SK-N-SH treated with all-trans-retinoic acid at 6 μM for 48 hours (cell line): ENCODE measurements around the gene RAD51B.

Experiments
- ATAC-seq: fragments of 200-7000 bp; cut with Tn5 transposase; 3 replicates; pipeline ENCODE4 v1.9.1; 2020; ENCODE audit warnings: mild to moderate bottlenecking, moderate library complexity
- ARNTL ChIP-seq: fragments of 450-650 bp; formaldehyde crosslinking; IDR thresholded peaks from 2 replicates; pipeline ENCODE4 v1.5.0; 2020; ENCODE audit warnings: low read depth, mild to moderate bottlenecking, moderate library complexity, borderline replicate concordance
- BACH2 ChIP-seq: fragments of 250-450 bp; sonication (Bioruptor Pico); IDR thresholded peaks from 2 replicates; pipeline ENCODE4 v1.9.0; 2021; ENCODE audit warnings: mild to moderate bottlenecking, borderline replicate concordance
- CSDC2 ChIP-seq: fragments of 250-450 bp; sonication (Bioruptor Pico); IDR thresholded peaks from 2 replicates; pipeline ENCODE4 v1.5.0; 2020; ENCODE audit warnings: mild to moderate bottlenecking, moderate library complexity
- CSRNP3 ChIP-seq: fragments of 250-450 bp; sonication (Bioruptor Pico); IDR thresholded peaks from 2 replicates; pipeline ENCODE4 v1.5.1; 2021; ENCODE audit warnings: mild to moderate bottlenecking, moderate library complexity
- ESRRG ChIP-seq: fragments of 250-450 bp; sonication (Bioruptor Pico); IDR thresholded peaks from 2 replicates; pipeline ENCODE4 v1.6.1; 2021; ENCODE audit warnings: mild to moderate bottlenecking
- GLIS3 ChIP-seq: fragments of 250-450 bp; sonication (Bioruptor Pico); IDR thresholded peaks from 2 replicates; pipeline ENCODE4 v1.5.0; 2020; ENCODE audit warnings: mild to moderate bottlenecking, moderate library complexity
- ISL1 ChIP-seq: fragments of 250-450 bp; sonication (Bioruptor Pico); IDR thresholded peaks from 2 replicates; pipeline ENCODE4 v2.1.2; 2022; ENCODE audit warnings: mild to moderate bottlenecking, moderate library complexity
- OSR1 ChIP-seq: fragments of 250-450 bp; sonication (Bioruptor Pico); IDR thresholded peaks from 2 replicates; pipeline ENCODE4 v1.8.0; 2022; ENCODE audit warnings: moderate library complexity, mild to moderate bottlenecking, inconsistent platforms
- PPARA ChIP-seq: fragments of 250-450 bp; sonication (Bioruptor Pico); IDR thresholded peaks from 2 replicates; pipeline ENCODE4 v1.5.0; 2020; ENCODE audit warnings: mild to moderate bottlenecking, borderline replicate concordance
- RARB ChIP-seq: fragments of 250-450 bp; sonication (Bioruptor Pico); IDR thresholded peaks from 2 replicates; pipeline ENCODE4 v1.8.0; 2021; ENCODE audit warnings: mild to moderate bottlenecking, moderate library complexity
- SNAI2 ChIP-seq: fragments of 250-450 bp; sonication (Bioruptor Pico); IDR thresholded peaks from 2 replicates; pipeline ENCODE4 v1.5.0; 2020; ENCODE audit warnings: mild to moderate bottlenecking, moderate library complexity
- TOX ChIP-seq: fragments of 250-450 bp; sonication (Bioruptor Pico); IDR thresholded peaks from 2 replicates; pipeline ENCODE4 v1.8.0; 2021; ENCODE audit warnings: mild to moderate bottlenecking, moderate library complexity, borderline replicate concordance
- TSHZ2 ChIP-seq: fragments of 250-450 bp; sonication (Bioruptor Pico); IDR thresholded peaks from 2 replicates; pipeline ENCODE4 v1.5.0; 2020; ENCODE audit warnings: mild to moderate bottlenecking, moderate library complexity
- ZC3H10 ChIP-seq: fragments of 250-450 bp; sonication (Bioruptor Pico); IDR thresholded peaks from 2 replicates; pipeline ENCODE4 v1.5.1; 2021; ENCODE audit warnings: mild to moderate bottlenecking, moderate library complexity
- ZFP3 ChIP-seq: fragments of 250-450 bp; sonication (Bioruptor Pico); IDR thresholded peaks from 2 replicates; pipeline ENCODE4 v1.5.0; 2020; ENCODE audit warnings: mild to moderate bottlenecking, moderate library complexity
- ZFP30 ChIP-seq: fragments of 450-650 bp; formaldehyde crosslinking; IDR thresholded peaks from 2 replicates; pipeline ENCODE4 v1.5.0; 2022; ENCODE audit warnings: mild to moderate bottlenecking, moderate library complexity
- ZNF565 ChIP-seq: fragments of 450-650 bp; formaldehyde crosslinking; conservative IDR thresholded peaks from 2 replicates; pipeline ENCODE4 v1.5.0; 2020; ENCODE audit warnings: low read depth, mild to moderate bottlenecking, moderate library complexity
- ZNF70 ChIP-seq: fragments of 450-650 bp; formaldehyde crosslinking; IDR thresholded peaks from 2 replicates; pipeline ENCODE4 v1.5.0; 2020; ENCODE audit warnings: mild to moderate bottlenecking, moderate library complexity
- ZNF8 ChIP-seq: fragments of 450-650 bp; formaldehyde crosslinking; IDR thresholded peaks from 2 replicates; pipeline ENCODE4 v1.5.0; 2020; ENCODE audit warnings: mild to moderate bottlenecking, moderate library complexity
- TF ChIP-seq, protein P1 (sequence below): fragments of 250-450 bp; sonication (Bioruptor Pico); IDR thresholded peaks from 2 replicates; pipeline ENCODE4 v1.8.0; 2021; ENCODE audit warnings: low read depth, mild to moderate bottlenecking, moderate library complexity, borderline replicate concordance
- TF ChIP-seq, protein P2 (sequence below): fragments of 250-450 bp; sonication (Bioruptor Pico); IDR thresholded peaks from 2 replicates; pipeline ENCODE4 v1.5.1; 2020; ENCODE audit warnings: low read depth, mild to moderate bottlenecking, moderate library complexity

Gene RAD51B

GRCh38 chr14:68518761-68519670, 699.4 kb downstream of the RAD51B start (continued):
- TF ChIP-seq CSRNP3 (CRISPR knock-in tag) = no peak
- TF ChIP-seq ZC3H10 (CRISPR knock-in tag) = no peak

GRCh38 chr14:68519671-68520187, 700.1 kb downstream of the RAD51B start:
- no peak for ATAC-seq
- TF ChIP-seq ZC3H10 (CRISPR knock-in tag) = no peak
- no peak for TF ChIP-seq OSR1 (CRISPR knock-in tag)
- no peak for TF ChIP-seq BACH2 (CRISPR knock-in tag)
- TF ChIP-seq ISL1 (CRISPR knock-in tag) = no peak
- TF ChIP-seq GLIS3 (CRISPR knock-in tag) = no peak
- no peak for TF ChIP-seq SNAI2
- no peak for TF ChIP-seq TOX (CRISPR knock-in tag)
- no peak for TF ChIP-seq ZFP3 (CRISPR knock-in tag)
- TF ChIP-seq CSDC2 (CRISPR knock-in tag) = no peak
- TF ChIP-seq, protein P1, sequence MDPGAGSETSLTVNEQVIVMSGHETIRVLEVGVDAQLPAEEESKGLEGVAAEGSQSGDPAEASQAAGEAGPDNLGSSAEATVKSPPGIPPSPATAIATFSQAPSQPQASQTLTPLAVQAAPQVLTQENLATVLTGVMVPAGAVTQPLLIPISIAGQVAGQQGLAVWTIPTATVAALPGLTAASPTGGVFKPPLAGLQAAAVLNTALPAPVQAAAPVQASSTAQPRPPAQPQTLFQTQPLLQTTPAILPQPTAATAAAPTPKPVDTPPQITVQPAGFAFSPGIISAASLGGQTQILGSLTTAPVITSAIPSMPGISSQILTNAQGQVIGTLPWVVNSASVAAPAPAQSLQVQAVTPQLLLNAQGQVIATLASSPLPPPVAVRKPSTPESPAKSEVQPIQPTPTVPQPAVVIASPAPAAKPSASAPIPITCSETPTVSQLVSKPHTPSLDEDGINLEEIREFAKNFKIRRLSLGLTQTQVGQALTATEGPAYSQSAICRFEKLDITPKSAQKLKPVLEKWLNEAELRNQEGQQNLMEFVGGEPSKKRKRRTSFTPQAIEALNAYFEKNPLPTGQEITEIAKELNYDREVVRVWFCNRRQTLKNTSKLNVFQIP (CRISPR knock-in tag) = no peak
- no peak for TF ChIP-seq PPARA

DNA sequence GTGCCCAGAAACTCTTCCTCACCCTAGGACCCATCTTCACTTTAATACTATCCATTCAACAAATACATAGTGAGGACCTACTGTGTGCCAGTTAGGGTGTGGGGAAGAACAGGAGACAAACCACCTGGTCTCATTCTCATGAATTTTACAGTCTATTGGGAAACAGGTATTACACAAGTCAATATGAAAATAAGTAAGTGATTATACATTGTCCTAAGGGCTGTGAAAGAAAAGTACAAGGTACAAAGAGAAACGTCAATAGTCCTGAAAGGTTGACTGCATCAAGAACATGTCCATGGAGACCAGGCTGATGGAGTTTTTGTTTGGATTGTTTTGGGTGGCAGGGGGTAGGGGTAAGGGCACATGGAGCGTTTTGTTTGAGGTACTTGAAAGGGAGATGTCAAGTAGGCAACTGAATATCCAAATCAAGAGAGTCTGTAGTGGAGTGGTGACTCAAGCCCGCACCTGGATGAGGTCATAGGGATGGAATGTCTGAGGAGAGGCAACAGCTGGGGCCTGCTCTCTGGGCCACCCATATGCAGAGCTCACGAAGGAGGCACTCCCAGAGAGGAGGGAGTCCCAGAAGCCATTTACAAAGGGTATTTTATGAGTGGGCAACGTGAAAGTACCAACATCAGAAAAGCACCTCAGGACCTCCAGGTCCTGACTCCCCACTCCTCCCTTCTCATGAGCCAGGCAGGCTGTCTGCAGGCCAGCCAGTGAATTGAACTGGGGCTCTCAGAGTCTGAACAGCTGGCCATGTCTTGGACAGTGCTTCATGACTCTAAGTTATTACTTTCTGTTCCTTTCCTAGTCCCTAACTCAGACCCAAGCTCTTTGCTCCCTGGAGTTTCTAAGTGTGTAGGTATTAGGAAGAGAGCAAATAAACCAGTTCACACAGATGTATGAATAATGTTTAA, 701.3 kb downstream of the RAD51B start:
- no peak for ATAC-seq
- TF ChIP-seq, protein P1 (CRISPR knock-in tag) = no peak
- TF ChIP-seq ZFP30 (no peak), TSHZ2 (no peak), SNAI2 (no peak), ZC3H10 (CRISPR knock-in tag) (no peak), ZNF8 (CRISPR knock-in tag) (no peak), ESRRG (CRISPR knock-in tag) (no peak), OSR1 (CRISPR knock-in tag) (no peak), RARB (CRISPR knock-in tag) (no peak), CSDC2 (CRISPR knock-in tag) (no peak), CSRNP3 (CRISPR knock-in tag) (no peak), ARNTL (CRISPR knock-in tag) (no peak), ZNF565 (CRISPR knock-in tag) (no peak), ZNF70 (no peak)
- TF ChIP-seq, protein P2, sequence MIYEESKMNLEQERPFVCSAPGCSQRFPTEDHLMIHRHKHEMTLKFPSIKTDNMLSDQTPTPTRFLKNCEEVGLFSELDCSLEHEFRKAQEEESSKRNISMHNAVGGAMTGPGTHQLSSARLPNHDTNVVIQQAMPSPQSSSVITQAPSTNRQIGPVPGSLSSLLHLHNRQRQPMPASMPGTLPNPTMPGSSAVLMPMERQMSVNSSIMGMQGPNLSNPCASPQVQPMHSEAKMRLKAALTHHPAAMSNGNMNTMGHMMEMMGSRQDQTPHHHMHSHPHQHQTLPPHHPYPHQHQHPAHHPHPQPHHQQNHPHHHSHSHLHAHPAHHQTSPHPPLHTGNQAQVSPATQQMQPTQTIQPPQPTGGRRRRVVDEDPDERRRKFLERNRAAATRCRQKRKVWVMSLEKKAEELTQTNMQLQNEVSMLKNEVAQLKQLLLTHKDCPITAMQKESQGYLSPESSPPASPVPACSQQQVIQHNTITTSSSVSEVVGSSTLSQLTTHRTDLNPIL (CRISPR knock-in tag) = no peak
- TF ChIP-seq, all 23 proteins: peak for 0
